GM18499 (cell line): ENCODE measurements around the gene ZFR2.
"Not testable (repeated sequence)": the region's sequence is repeated elsewhere in the genome, so short reads cannot be mapped to it uniquely, and the experiment has no call there.

ENCODE experiments used
- ATAC-seq: cut with Tn5 transposase; IDR thresholded peaks from one replicate; pipeline ENCODE4 v1.9.1; 2021; ENCODE audit warnings: moderate number of reproducible peaks; ENCODE audit not compliant: insufficient read depth, unreplicated experiment

Gene ZFR2

DNA sequence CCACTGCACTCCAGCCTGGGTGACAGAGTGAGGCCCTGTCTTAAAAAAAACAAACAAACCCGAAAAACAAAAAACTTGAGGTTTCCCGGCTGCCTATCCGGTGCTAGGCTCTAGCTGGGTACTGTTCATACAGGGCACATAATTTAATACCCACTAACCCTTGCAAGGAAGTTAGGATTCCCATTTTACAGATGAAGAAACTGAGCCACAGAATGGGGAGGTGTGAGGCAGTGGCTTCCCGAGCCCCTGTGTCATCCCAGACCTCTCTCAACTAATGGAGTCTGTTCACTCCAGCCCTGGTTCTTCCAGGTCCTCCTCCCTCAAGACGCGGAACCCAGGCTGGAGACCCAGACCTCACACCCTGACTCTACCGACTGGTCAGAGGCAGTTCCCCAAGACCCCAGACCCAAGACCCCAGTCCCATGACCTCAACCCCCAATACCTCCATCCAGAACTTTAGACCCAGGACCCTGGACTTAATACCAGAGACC lies 107.9 kb downstream of the ZFR2 start:
- no peak for ATAC-seq

DNA sequence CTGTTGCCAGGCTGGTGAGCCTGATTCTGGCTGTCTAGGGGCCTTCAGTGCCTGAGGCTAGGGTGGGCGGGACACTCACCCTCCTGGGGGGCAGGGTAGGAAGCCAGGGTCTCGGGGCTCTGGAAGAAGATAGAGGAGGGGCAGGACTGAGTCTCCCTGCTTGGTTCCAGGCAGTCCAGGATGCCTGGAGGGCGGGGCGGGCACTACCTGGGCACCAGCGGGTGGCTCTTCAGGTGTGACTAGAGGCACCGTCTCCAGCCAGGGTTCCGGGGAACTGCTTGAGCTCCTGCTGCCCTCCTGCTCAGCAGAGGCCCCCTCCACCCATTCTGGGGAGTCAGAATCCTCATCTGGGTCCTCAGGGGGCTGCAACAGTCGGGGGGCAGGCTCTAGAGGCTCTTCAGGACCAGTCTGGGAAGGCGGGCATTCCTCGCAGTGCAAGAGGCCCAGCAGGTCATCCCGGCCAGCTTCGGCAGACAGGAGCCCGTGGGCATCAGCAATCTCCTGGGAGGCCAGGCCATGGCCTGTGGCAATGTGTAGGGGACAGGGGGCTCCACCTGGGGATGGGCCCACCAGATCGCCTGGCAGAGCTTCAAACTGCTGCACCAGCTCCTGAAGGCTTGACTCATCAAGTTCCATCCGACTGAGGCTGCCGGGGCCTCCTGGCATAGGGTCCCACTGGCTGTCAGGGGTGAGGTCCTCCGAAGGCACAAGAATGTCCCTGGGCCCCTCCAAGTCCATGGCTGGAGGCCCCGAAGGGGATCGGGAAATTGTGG lies 109.2 kb downstream of the ZFR2 start:
- no peak for ATAC-seq

- not testable (repeated sequence) for ATAC-seq
Measured at GRCh38 chr19:3758297-3758696, 110.5 kb downstream of the ZFR2 start.

GRCh38 chr19:3757705-3758104 lies 111.1 kb downstream of the ZFR2 start:
- not testable (repeated sequence) for ATAC-seq
